H9 (cell line): ENCODE measurements around the gene HYAL2. TPM values are rescaled to one million over a fixed set of nuclear protein-coding genes. Genes with fewer than 3 reads are reported as not detected.

Experiments
- DNase-seq: peaks from one replicate; pipeline ENCODE4 v3.0.0-alpha.2; 2017
- H2AFZ ChIP-seq: one replicate; pipeline ENCODE4 v1.6.1; 2013; ENCODE audit warnings: mild to moderate bottlenecking, low read length, control low read depth, moderate library complexity
- H2AK5ac ChIP-seq: 2 replicates; pipeline ENCODE4 v1.6.1; 2013; ENCODE audit warnings: low read length, control low read depth, mixed read lengths; ENCODE audit not compliant: insufficient read length
- H2BK120ac ChIP-seq: one replicate; pipeline ENCODE4 v1.6.1; 2013; ENCODE audit warnings: low read depth, mild to moderate bottlenecking, low read length, control low read depth, inconsistent platforms; ENCODE audit not compliant: poor library complexity, severe bottlenecking
- H2BK12ac ChIP-seq: 2 replicates; pipeline ENCODE4 v1.6.1; 2013; ENCODE audit warnings: low read length, control low read depth, mixed read lengths, low read depth; ENCODE audit not compliant: insufficient read length
- H2BK15ac ChIP-seq: 2 replicates; pipeline ENCODE4 v1.6.1; 2013; ENCODE audit warnings: low read depth, low read length, control low read depth
- H2BK20ac ChIP-seq: one replicate; pipeline ENCODE4 v1.6.1; 2013; ENCODE audit warnings: low read depth, mild to moderate bottlenecking, low read length, control low read depth, inconsistent platforms; ENCODE audit not compliant: poor library complexity, severe bottlenecking
- H2BK5ac ChIP-seq: 2 replicates; pipeline ENCODE4 v1.6.1; 2013; ENCODE audit warnings: low read length, control low read depth, mixed read lengths; ENCODE audit not compliant: insufficient read length
- H3K14ac ChIP-seq: 2 replicates; pipeline ENCODE4 v1.6.1; 2013; ENCODE audit warnings: low read length, control low read depth; ENCODE audit not compliant: insufficient read depth
- H3K18ac ChIP-seq: 2 replicates; pipeline ENCODE4 v1.6.1; 2013; ENCODE audit warnings: low read depth, mild to moderate bottlenecking, mixed read lengths, low read length, control low read depth; ENCODE audit not compliant: insufficient read length
- H3K23ac ChIP-seq: 2 replicates; pipeline ENCODE4 v1.6.1; 2013; ENCODE audit warnings: low read length, control low read depth, mixed read lengths, low read depth; ENCODE audit not compliant: insufficient read length
- H3K23me2 ChIP-seq: 2 replicates; pipeline ENCODE4 v1.6.1; 2013; ENCODE audit warnings: low read depth, mild to moderate bottlenecking, mixed read lengths, low read length, control low read depth; ENCODE audit not compliant: insufficient read length, poor library complexity, severe bottlenecking
- H3K27ac ChIP-seq: 2 replicates; pipeline ENCODE4 v1.5.1; 2013; ENCODE audit warnings: low read length, control low read depth, mixed read lengths, low read depth; ENCODE audit not compliant: insufficient read length
- H3K27me3 ChIP-seq: 2 replicates; pipeline ENCODE4 v1.6.1; 2013; ENCODE audit warnings: low read length, control low read depth, inconsistent platforms; ENCODE audit not compliant: insufficient read depth
- H3K4ac ChIP-seq: 2 replicates; pipeline ENCODE4 v1.6.1; 2013; ENCODE audit warnings: low read depth, mild to moderate bottlenecking, control low read depth, inconsistent platforms, low read length, moderate library complexity
- H3K4me1 ChIP-seq: 2 replicates; pipeline ENCODE4 v1.6.1; 2013; ENCODE audit warnings: low read length, control low read depth, inconsistent platforms; ENCODE audit not compliant: insufficient read depth
- H3K4me2 ChIP-seq: 2 replicates; pipeline ENCODE4 v1.6.1; 2013; ENCODE audit warnings: low read length, control low read depth, mixed read lengths; ENCODE audit not compliant: insufficient read length, insufficient read depth
- H3K56ac ChIP-seq: 2 replicates; pipeline ENCODE4 v1.6.1; 2013; ENCODE audit warnings: low read depth, mild to moderate bottlenecking, mixed read lengths, low read length, control low read depth; ENCODE audit not compliant: insufficient read length
- H3K79me1 ChIP-seq: 2 replicates; pipeline ENCODE4 v1.6.1; 2013; ENCODE audit warnings: low read depth, mild to moderate bottlenecking, moderate library complexity, low read length, control low read depth, inconsistent platforms; ENCODE audit not compliant: insufficient read depth, poor library complexity, severe bottlenecking
- H3K79me2 ChIP-seq: 2 replicates; pipeline ENCODE4 v1.6.1; 2013; ENCODE audit warnings: low read length, control low read depth, inconsistent platforms; ENCODE audit not compliant: insufficient read depth
- H3K9ac ChIP-seq: 2 replicates; pipeline ENCODE4 v1.6.1; 2013; ENCODE audit warnings: low read length, control low read depth, mixed read lengths; ENCODE audit not compliant: insufficient read length; ENCODE audit errors: extremely low read depth
- H3K9me3 ChIP-seq: one replicate; pipeline ENCODE4 v1.6.1; 2013; ENCODE audit warnings: low read depth, low read length, inconsistent platforms; ENCODE audit not compliant: control insufficient read depth
- H3T11ph ChIP-seq: one replicate; pipeline ENCODE4 v1.6.1; 2013; ENCODE audit warnings: mild to moderate bottlenecking, low read length, control low read depth, inconsistent platforms
- H4K20me1 ChIP-seq: one replicate; pipeline ENCODE4 v1.6.1; 2013; ENCODE audit not compliant: control insufficient read depth, insufficient read length, insufficient read depth
- H4K5ac ChIP-seq: 2 replicates; pipeline ENCODE4 v1.6.1; 2013; ENCODE audit warnings: low read depth, mild to moderate bottlenecking, mixed read lengths, low read length, control low read depth; ENCODE audit not compliant: insufficient read length
- H4K8ac ChIP-seq: replicated peaks from 2 replicates; pipeline ENCODE4 v1.6.1; 2013; ENCODE audit warnings: low read length, control low read depth, mixed read lengths, low read depth; ENCODE audit not compliant: insufficient read length
- H4K91ac ChIP-seq: 2 replicates; pipeline ENCODE4 v1.6.1; 2013; ENCODE audit warnings: low read depth, mild to moderate bottlenecking, moderate library complexity, mixed read lengths, low read length, control low read depth; ENCODE audit not compliant: insufficient read length
- H3K27ac Mint-ChIP-seq, 3 experiments: 2 replicates in 2 of 3; 3 replicates in 1 of 3; pipeline ENCODE4 v1.8.0; 2020 to 2021; ENCODE audit warnings: mixed read lengths in 3 of 3, mild to moderate bottlenecking in 1 of 3, moderate library complexity in 1 of 3
- H3K27me3 Mint-ChIP-seq: 2 replicates; pipeline ENCODE4 v1.8.0; 2021; ENCODE audit warnings: low read depth, mild to moderate bottlenecking, moderate library complexity, mixed read lengths
- H3K36me3 Mint-ChIP-seq, 3 experiments: 2 replicates in 2 of 3; 3 replicates in 1 of 3; pipeline ENCODE4 v1.8.0; 2020 to 2021; ENCODE audit warnings: low read depth in 3 of 3, mixed read lengths in 3 of 3; ENCODE audit not compliant: insufficient read depth in 1 of 3
- H3K4me1 Mint-ChIP-seq, 2 experiments: 2 replicates each; pipeline ENCODE4 v1.8.0; 2020; ENCODE audit warnings: mixed read lengths in 2 of 2
- H3K4me3 Mint-ChIP-seq, 2 experiments: 2 replicates in 1 of 2; 3 replicates in 1 of 2; pipeline ENCODE4 v1.8.0; 2020 to 2021; ENCODE audit warnings: mild to moderate bottlenecking in 2 of 2, mixed read lengths in 2 of 2, moderate library complexity in 1 of 2
- H3K9me3 Mint-ChIP-seq, 2 experiments: 2 replicates in 1 of 2; 3 replicates in 1 of 2; pipeline ENCODE4 v1.8.0; 2020; ENCODE audit warnings: mild to moderate bottlenecking in 2 of 2, mixed read lengths in 2 of 2, moderate library complexity in 1 of 2
- CTCF ChIP-seq: fragments of 200-600 bp; sonication (generic); conservative IDR thresholded peaks from 3 replicates; pipeline ENCODE4 v1.8.0; 2021; ENCODE audit warnings: antibody characterized with exemption, mild to moderate bottlenecking
- WGBS: extraction: QIAGEN DNeasy Blood & Tissue Kit; methylation state at CpG from one replicate; pipeline ENCODE4 v1.1.7; 2013; ENCODE audit warnings: missing lambda C conversion rate, low lambda C conversion rate, mixed read lengths; ENCODE audit not compliant: insufficient read length; ENCODE audit errors: extremely low coverage; 5-methylcytosine and 5-hydroxymethylcytosine counted together
- total RNA-seq: library from RNA; stranded (reverse); gene quantifications from 2 replicates; pipeline ENCODE4 v1.2.1, GENCODE V29; 2021

Gene HYAL2
- total RNA-seq, 1 experiment from 2014 or later, result 51.9 TPM

- WGBS, result no CpG with 5 or more reads among the region's 9 CpGs
- no peaks in the 10 kb centered on the region; a peak in 1 of 5 replicates for H3K9me3 Mint-ChIP-seq
- H3K4me3 Mint-ChIP-seq, result 0 out of 5 replicates have a peak overlapping the region, but pooled peaks of 1 of the 2 experiments have one; percentile 35
- Histone ChIP-seq H2BK15ac (no peak overlapping the region), H3K56ac (no peak overlapping the region), H2AK5ac (no peak overlapping the region), H3K4me2 (no peak overlapping the region), H3K27me3 (peaks cover 19% of the 10 kb centered on the region; the same call in 1 of the 2 replicates), H2BK12ac (no peak overlapping the region), H4K20me1 (no peaks in the 10 kb centered on the region), H3K14ac (no peak overlapping the region), H3K18ac (no peak overlapping the region), H2BK5ac (no peak overlapping the region), H3T11ph (no peak overlapping the region), H2BK20ac (no peak overlapping the region), H3K79me2 (no peaks in the 10 kb centered on the region), H3K9ac (no peak overlapping the region), H3K4me1 (no peaks in the 10 kb centered on the region; the same call in 1 of the 2 replicates), H2BK120ac (no peak overlapping the region), H3K9me3 (no peaks in the 10 kb centered on the region), H3K23ac (no peak overlapping the region), H3K4ac (no peak overlapping the region), H3K23me2 (peaks cover 27% of the 10 kb centered on the region), H3K27ac (no peak overlapping the region), H3K79me1 (no peaks in the 10 kb centered on the region), H4K5ac (no peak overlapping the region), H4K8ac (no peak overlapping the region), H4K91ac (no peak overlapping the region), H2AFZ (no peak overlapping the region)
- peaks cover 76% of the 10 kb centered on the region for H3K27me3 Mint-ChIP-seq
- H3K4me1 Mint-ChIP-seq, result peaks cover 21 to 30% of the 10 kb centered on the region in 2 experiments
- no peak overlapping the region for H3K27ac Mint-ChIP-seq
- no peak for DNase-seq
- TF ChIP-seq CTCF, result no peak
- no peaks in the 10 kb centered on the region; a peak in 3 of 7 replicates for H3K36me3 Mint-ChIP-seq
These were observed 19.0 kb upstream of the HYAL2 start for GRCh38 chr3:50341537-50341936.
